Measurements from ENCODE around the gene LDLRAD4.
"Not testable (repeated sequence)": the region's sequence is repeated elsewhere in the genome, so short reads cannot be mapped to it uniquely, and the experiment has no call there.

Gene LDLRAD4

DNA sequence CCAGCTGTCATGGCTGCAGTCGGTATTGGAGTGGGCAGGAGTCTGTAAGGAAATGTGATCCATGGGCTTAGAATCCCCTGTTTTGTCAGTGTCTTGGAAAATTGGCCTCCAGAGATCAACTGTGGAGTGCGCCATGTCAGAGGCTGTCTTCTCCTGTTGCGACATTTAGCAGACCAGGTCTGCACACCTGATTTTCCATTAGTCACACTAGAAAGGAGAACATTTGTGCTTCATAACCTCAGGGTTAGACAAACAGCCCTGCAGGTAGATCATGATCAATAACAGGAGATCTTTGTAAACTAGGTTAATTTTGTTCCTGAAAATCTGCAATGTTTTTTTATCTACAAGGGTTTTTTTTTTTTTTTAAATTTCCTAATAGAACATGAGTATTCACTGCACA lies 28.0 kb downstream of the LDLRAD4 start:
- DNase-seq (ENCODE audit: low read depth), result no peak

- no peak for DNase-seq (ENCODE audit: low read depth)
Observed at GRCh38 chr18:13247506-13247905, 28.9 kb downstream of the LDLRAD4 start.

GRCh38 chr18:13252686-13253410 lies 34.3 kb downstream of the LDLRAD4 start:
- DNase-seq (ENCODE audit: low read depth), result no peak

GRCh38 chr18:13253786-13254688 lies 35.5 kb downstream of the LDLRAD4 start:
- no peak for DNase-seq (ENCODE audit: low read depth)

GRCh38 chr18:13254971-13255927 lies 36.7 kb downstream of the LDLRAD4 start:
- no peak for DNase-seq (ENCODE audit: low read depth)

- no peak for DNase-seq (ENCODE audit: low read depth)
Observed at GRCh38 chr18:13256444-13257305, 38.1 kb downstream of the LDLRAD4 start.

DNA sequence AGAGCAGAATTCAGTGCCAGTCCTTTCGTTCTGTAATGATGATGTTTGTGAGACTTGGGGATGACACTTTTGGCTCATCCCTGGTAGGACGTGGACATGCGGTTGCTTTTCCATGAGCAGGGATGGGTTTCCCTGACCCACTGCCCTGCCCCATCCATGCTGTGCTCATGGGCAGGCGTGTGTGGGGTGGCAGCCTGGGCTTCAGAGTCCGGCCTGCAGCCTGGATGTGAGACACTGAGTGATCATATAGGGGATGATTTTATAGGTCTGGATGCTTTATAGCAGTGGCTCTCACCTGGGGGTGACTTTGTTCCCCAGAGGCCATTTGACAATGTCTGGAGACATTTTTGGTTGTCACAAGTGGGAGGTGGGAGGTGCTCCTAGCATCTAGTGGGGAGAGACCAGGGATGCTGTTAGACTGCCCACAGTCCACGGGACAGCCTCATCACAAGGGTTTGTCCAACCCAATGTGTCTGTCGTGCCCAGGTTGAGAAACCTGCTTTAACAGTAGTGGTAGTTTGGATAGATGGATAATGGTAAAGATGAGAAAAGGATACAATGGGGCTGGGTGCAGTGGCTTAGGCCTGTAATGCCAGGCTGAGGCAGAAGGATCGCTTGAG lies 38.9 kb downstream of the LDLRAD4 start:
- no peak for DNase-seq (ENCODE audit: low read depth)

DNA sequence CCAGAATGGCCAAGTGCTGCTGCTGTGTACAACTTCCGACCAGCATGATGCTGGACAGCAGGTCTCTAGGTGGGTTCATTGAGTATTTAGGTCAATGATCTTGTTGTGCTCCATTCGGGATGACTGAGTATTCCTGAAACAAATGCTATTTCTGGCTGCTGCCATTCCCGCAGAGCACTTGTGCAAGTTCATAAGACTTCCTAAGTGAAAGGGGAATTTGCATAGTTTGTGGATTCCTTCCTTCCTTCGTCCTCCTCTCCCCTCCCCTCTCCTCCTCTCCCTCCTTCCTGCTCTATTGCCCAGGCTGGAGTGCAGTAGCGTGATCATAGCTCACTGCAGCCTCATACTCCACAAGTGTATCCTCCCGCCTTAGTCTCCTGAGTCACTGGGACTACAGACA lies 40.4 kb downstream of the LDLRAD4 start:
- no peak for DNase-seq (ENCODE audit: low read depth)

- no peak for DNase-seq (ENCODE audit: low read depth)
Observed at GRCh38 chr18:13259701-13260100, 41.1 kb downstream of the LDLRAD4 start.

- no peak for DNase-seq (ENCODE audit: low read depth)
Observed at GRCh38 chr18:13260197-13260934, 41.8 kb downstream of the LDLRAD4 start.

- no peak for DNase-seq (ENCODE audit: low read depth)
Observed at GRCh38 chr18:13260935-13261640, 42.5 kb downstream of the LDLRAD4 start.

- DNase-seq (ENCODE audit: low read depth), result no peak
Observed at GRCh38 chr18:13261661-13262357, 43.2 kb downstream of the LDLRAD4 start.

DNA sequence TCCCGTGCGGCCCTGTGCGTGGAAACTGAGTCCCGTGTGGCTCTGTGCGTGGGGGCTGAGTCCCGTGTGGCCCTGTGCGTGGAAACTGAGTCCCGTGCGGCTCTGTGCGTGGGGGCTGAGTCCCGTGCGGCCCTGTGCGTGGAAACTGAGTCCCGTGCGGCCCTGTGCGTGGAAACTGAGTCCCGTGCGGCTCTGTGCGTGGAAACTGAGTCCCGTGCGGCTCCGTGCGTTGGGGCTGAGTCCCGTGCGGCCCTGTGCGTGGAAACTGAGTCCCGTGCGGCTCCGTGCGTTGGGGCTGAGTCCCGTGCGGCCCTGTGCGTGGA lies 43.8 kb downstream of the LDLRAD4 start:
- DNase-seq (ENCODE audit: low read depth), result not testable (repeated sequence)

GRCh38 chr18:13262839-13263691 lies 44.5 kb downstream of the LDLRAD4 start:
- no peak for DNase-seq (ENCODE audit: low read depth)

DNA sequence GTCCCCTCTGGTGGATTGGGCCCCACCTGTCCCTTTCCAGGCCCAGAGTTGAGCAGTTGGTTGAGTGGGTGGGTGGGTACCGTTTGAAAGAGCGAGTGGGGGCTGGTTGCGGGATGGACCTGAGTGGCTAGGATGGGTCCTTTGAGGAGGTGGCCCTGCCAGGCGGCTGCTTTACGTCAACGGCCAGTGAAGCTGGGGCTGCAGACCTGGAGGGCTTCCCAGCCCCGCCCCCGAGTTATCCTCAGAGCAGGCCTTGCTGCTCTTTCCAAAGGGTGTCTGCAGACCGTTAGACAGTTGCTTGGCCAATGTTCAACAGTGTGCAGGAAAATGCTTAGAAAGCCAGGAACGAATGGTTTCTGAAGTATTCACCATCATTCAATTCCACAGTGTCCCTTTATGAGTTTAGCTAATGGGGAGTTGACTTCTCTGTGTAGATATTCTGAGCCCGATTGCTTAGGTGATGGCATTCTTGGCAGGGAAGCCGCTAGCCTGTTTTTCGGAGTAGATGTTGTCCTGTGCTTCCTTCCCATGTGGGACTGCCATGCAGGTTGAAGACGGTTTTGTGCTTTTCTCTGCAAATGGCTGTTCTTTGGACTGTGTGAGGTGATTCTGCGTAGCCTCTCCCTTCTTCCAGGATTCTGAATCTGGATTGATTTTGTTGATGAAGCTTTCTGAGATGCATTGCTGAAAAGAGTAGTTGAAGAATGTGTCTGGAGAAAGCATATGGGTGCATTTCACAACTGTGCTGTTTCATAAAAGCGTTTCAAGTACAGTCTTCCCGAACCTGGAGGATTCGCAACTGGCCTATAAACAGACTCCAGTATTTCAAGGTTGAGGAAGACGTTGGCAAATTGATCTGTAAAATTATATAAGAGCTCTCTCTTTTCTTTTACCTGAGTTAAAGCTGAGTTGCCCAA lies 45.8 kb downstream of the LDLRAD4 start:
- no peak for DNase-seq (ENCODE audit: low read depth)

DNA sequence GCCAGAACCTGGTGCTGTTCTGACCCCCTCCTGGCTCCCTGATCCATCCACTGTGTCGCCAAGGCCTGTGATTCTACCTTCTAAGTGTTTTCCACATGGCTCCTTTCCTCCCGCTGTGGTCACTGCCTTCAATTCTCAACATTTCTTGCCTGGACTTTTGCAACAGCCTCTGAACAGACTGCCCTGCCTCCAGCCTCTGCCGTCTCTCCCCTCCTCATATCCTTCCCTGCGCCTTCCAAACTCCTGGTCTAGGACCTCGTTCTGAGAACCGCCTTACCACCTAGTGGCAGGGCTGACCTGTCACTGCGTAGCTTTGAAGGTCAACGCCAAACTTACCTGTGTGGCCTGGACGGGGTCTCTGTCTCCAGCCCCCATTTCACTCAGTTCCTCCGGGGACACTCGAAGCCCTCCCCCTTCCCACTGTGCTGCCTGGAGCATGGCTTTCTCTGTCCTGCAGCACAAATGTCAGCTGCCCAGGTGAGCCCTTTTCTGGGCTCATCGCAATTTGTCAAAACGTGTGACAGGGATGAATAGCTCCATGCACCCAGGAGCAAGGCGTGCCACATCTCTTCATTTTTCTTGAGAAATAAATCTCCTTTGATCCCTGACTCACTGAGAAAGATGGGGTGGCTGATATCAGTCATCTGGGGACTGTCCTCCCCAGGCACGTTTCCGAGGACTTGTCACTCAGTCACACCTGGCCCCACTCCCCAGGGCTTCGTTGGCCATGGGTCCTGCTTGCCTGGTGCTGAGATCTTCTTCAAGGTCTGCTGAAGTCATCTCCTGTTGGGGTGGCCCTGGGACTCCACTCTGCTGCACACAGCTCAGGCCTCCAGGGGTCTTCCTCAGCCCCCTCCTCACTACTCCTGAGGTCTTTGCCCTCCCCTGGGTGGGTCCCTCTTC lies 46.7 kb downstream of the LDLRAD4 start:
- no peak for DNase-seq (ENCODE audit: low read depth)
